ENCODE data around the gene FHAD1. TPM values are rescaled to one million over a fixed set of nuclear protein-coding genes. Genes with fewer than 3 reads are reported as not detected.

Gene FHAD1
- total RNA-seq, 2 donors from 2014 or later = 4.4 TPM; not detected in 1

GRCh38 chr1:15224974-15225373, 22.0 kb upstream of the FHAD1 start:
- DNase-seq (ENCODE audit: low spot score) (no peak), ATAC-seq (ENCODE audit: insufficient number of reproducible peaks, low FRiP score, low read depth) (no peak)
- Histone ChIP-seq H3K9me3 (no peaks in the 10 kb centered on the region), H3K27ac (no peak overlapping the region), H3K36me3 (no peaks in the 10 kb centered on the region), H3K4me3 (no peak overlapping the region), H3K4me1 (ENCODE audit: control insufficient read depth in 1 of 2, low read depth in 2 of 2) (no peaks in the 10 kb centered on the region), H3K27me3 (replicated peaks; ENCODE audit: insufficient read depth) (no peaks in the 10 kb centered on the region)
- TF ChIP-seq CTCF (IDR thresholded peaks at IDR 0.05) = no peak

- TF ChIP-seq CTCF (IDR thresholded peaks at IDR 0.05) = no peak
- DNase-seq (ENCODE audit: low spot score) = no peak
Observed at GRCh38 chr1:15225461-15225860, 21.6 kb upstream of the FHAD1 start.

GRCh38 chr1:15226388-15227255, 20.4 kb upstream of the FHAD1 start:
- no peak for ATAC-seq (ENCODE audit: insufficient number of reproducible peaks, low FRiP score, low read depth)
- Histone ChIP-seq H3K27me3 (replicated peaks; ENCODE audit: insufficient read depth) (no peaks in the 10 kb centered on the region), H3K27ac (no peak overlapping the region), H3K4me1 (ENCODE audit: control insufficient read depth in 1 of 2, low read depth in 2 of 2) (no peaks in the 10 kb centered on the region), H3K4me3 (no peak overlapping the region), H3K36me3 (no peaks in the 10 kb centered on the region), H3K9me3 (no peaks in the 10 kb centered on the region)
- DNase-seq (ENCODE audit: low spot score) = no peak
- no peak for TF ChIP-seq CTCF (IDR thresholded peaks at IDR 0.05)

More at GRCh38 chr1:15225461-15225860, 21.6 kb upstream of the FHAD1 start:
- Histone ChIP-seq H3K27me3 (replicated peaks; ENCODE audit: insufficient read depth) (no peaks in the 10 kb centered on the region), H3K4me1 (ENCODE audit: control insufficient read depth in 1 of 2, low read depth in 2 of 2) (no peaks in the 10 kb centered on the region), H3K9me3 (no peaks in the 10 kb centered on the region), H3K4me3 (no peak overlapping the region), H3K27ac (no peak overlapping the region), H3K36me3 (no peaks in the 10 kb centered on the region)
- no peak for ATAC-seq (ENCODE audit: insufficient number of reproducible peaks, low FRiP score, low read depth)

- Histone ChIP-seq H3K36me3 (no peaks in the 10 kb centered on the region), H3K4me1 (ENCODE audit: control insufficient read depth in 1 of 2, low read depth in 2 of 2) (no peaks in the 10 kb centered on the region), H3K27me3 (replicated peaks; ENCODE audit: insufficient read depth) (no peaks in the 10 kb centered on the region), H3K9me3 (no peaks in the 10 kb centered on the region), H3K4me3 (no peak overlapping the region), H3K27ac (no peak overlapping the region)
- DNase-seq (ENCODE audit: low spot score) (no peak), ATAC-seq (ENCODE audit: insufficient number of reproducible peaks, low FRiP score, low read depth) (no peak)
- no peak for TF ChIP-seq CTCF (IDR thresholded peaks at IDR 0.05)
Observed at GRCh38 chr1:15229707-15230131, 17.3 kb upstream of the FHAD1 start.

- no peaks in the 10 kb centered on the region for H3K36me3 ChIP-seq
- H3K27ac ChIP-seq = no peak overlapping the region
- no peak overlapping the region for H3K4me3 ChIP-seq
- DNase-seq (ENCODE audit: low spot score) = no peak
- no peak for TF ChIP-seq CTCF (IDR thresholded peaks at IDR 0.05)
- H3K4me1 ChIP-seq (ENCODE audit: control insufficient read depth in 1 of 2, low read depth in 2 of 2) = no peaks in the 10 kb centered on the region
- no peaks in the 10 kb centered on the region for H3K27me3 ChIP-seq (replicated peaks; ENCODE audit: insufficient read depth)
- no peak for ATAC-seq (ENCODE audit: insufficient number of reproducible peaks, low FRiP score, low read depth)
- no peaks in the 10 kb centered on the region for H3K9me3 ChIP-seq
Observed at GRCh38 chr1:15231714-15232201, 15.3 kb upstream of the FHAD1 start.
